Naive thymus-derived CD4-positive, alpha-beta T cell (primary cell): Measurements from ENCODE around the gene FILIP1L. TPM values are rescaled to one million over a fixed set of nuclear protein-coding genes. Genes with fewer than 3 reads are reported as not detected.

Experiments
- ATAC-seq: fragments of 150-1000 bp; cut with Tn5 transposase; 2 replicates; pipeline ENCODE4 v1.10.0; 2021; ENCODE audit warnings: mild to moderate bottlenecking, moderate library complexity
- CTCF ChIA-PET: fragments of 350-600 bp; sonication (Branson Sonifier 250); formaldehyde crosslinking; loops from one replicate; lab custom pipeline; 2021; ENCODE audit warnings: antibody characterized with exemption; lab: Charles Lee
- POLR2A ChIA-PET: fragments of 350-600 bp; sonication (Branson Sonifier 250); formaldehyde crosslinking; loops from one replicate; lab custom pipeline; 2021; ENCODE audit warnings: antibody characterized with exemption, inconsistent platforms; lab: Charles Lee
- DNase-seq, 9 donors: peaks; one replicate each; pipeline versions ENCODE4 v3.0.0 to v3.0.0-alpha.2; 2020 to 2022; ENCODE audit warnings: mixed read lengths in 1 of 9
- H3K27ac ChIP-seq: one replicate; pipeline ENCODE4 v1.7.0; 2013; ENCODE audit warnings: mild to moderate bottlenecking, low read depth, low read length, moderate library complexity
- H3K27me3 ChIP-seq, 2 donors: one replicate each; pipeline ENCODE4 v1.7.0; 2013; ENCODE audit warnings: low read length in 2 of 2, mild to moderate bottlenecking in 2 of 2, moderate library complexity in 2 of 2; ENCODE audit not compliant: control insufficient read depth in 2 of 2, insufficient read depth in 2 of 2
- H3K36me3 ChIP-seq, 3 experiments: 1 replicate in 2 of 3; 2 replicates in 1 of 3; pipeline ENCODE4 v1.7.0; 2013; ENCODE audit warnings: low read length in 3 of 3, mild to moderate bottlenecking in 3 of 3, moderate library complexity in 1 of 3; ENCODE audit not compliant: insufficient read depth in 3 of 3, control insufficient read depth in 2 of 3
- H3K4me1 ChIP-seq, 2 donors: one replicate each; pipeline ENCODE4 v1.7.0; 2013; ENCODE audit warnings: low read length in 2 of 2, mild to moderate bottlenecking in 2 of 2, moderate library complexity in 1 of 2; ENCODE audit not compliant: control insufficient read depth in 2 of 2, insufficient read depth in 2 of 2
- H3K4me3 ChIP-seq: 2 replicates; pipeline ENCODE4 v1.7.0; 2013; ENCODE audit warnings: mild to moderate bottlenecking, low read length
- H3K9me3 ChIP-seq, 3 experiments: 1 replicate in 2 of 3; 2 replicates in 1 of 3; pipeline ENCODE4 v1.7.0; 2013; ENCODE audit warnings: low read length in 3 of 3; ENCODE audit not compliant: control insufficient read depth in 2 of 3
- H3K27ac Mint-ChIP-seq, 9 donors: one replicate each; pipeline ENCODE4 v1.8.0; 2020 to 2022; ENCODE audit warnings: mixed read lengths in 9 of 9, mild to moderate bottlenecking in 8 of 9, moderate library complexity in 5 of 9, inconsistent platforms in 2 of 9
- H3K27me3 Mint-ChIP-seq, 5 donors: one replicate each; pipeline ENCODE4 v1.8.0; 2021 to 2022; ENCODE audit warnings: mixed read lengths in 5 of 5, mild to moderate bottlenecking in 1 of 5
- H3K36me3 Mint-ChIP-seq, 5 donors: one replicate each; pipeline ENCODE4 v1.8.0; 2020 to 2022; ENCODE audit warnings: mixed read lengths in 5 of 5, mild to moderate bottlenecking in 3 of 5, inconsistent platforms in 1 of 5
- H3K4me1 Mint-ChIP-seq, 7 donors: one replicate each; pipeline ENCODE4 v1.8.0; 2020 to 2022; ENCODE audit warnings: mixed read lengths in 7 of 7, mild to moderate bottlenecking in 3 of 7, inconsistent platforms in 1 of 7
- H3K4me3 Mint-ChIP-seq, 10 donors: one replicate each; pipeline ENCODE4 v1.8.0; 2020 to 2022; ENCODE audit warnings: mild to moderate bottlenecking in 10 of 10, mixed read lengths in 10 of 10, moderate library complexity in 6 of 10, inconsistent platforms in 2 of 10
- H3K9me3 Mint-ChIP-seq, 11 donors: one replicate each; pipeline ENCODE4 v1.8.0; 2020 to 2022; ENCODE audit warnings: mixed read lengths in 11 of 11, mild to moderate bottlenecking in 4 of 11, inconsistent platforms in 1 of 11, moderate library complexity in 1 of 11
- intact Hi-C, 2 donors: fragments of 100-400 bp; cut with micrococcal nuclease; formaldehyde crosslinking; loops; one replicate each; pipeline ENCODE4 v1.15.1; 2023
- polyA plus RNA-seq, 2 donors: library from polyadenylated mRNA; unstranded; fragments of 300-500 nt; fragmentation: Illumina TruSeq; gene quantifications; one replicate each; pipeline ENCODE4 v1.2.3, GENCODE V29; 2021
- total RNA-seq, 6 experiments: library from RNA in 5 of 6; stranded (reverse) in 5 of 6; gene quantifications; 1 replicate in 5 of 6; 2 replicates in 1 of 6; pipeline ENCODE4 v1.2.3 and lab custom pipeline; 2021 to 2026

The FILIP1L gene
- total and polyA plus RNA-seq, 7 experiments from 2014 or later = 0.13 to 6.7 (median 0.39) TPM; not detected in 2

DNA sequence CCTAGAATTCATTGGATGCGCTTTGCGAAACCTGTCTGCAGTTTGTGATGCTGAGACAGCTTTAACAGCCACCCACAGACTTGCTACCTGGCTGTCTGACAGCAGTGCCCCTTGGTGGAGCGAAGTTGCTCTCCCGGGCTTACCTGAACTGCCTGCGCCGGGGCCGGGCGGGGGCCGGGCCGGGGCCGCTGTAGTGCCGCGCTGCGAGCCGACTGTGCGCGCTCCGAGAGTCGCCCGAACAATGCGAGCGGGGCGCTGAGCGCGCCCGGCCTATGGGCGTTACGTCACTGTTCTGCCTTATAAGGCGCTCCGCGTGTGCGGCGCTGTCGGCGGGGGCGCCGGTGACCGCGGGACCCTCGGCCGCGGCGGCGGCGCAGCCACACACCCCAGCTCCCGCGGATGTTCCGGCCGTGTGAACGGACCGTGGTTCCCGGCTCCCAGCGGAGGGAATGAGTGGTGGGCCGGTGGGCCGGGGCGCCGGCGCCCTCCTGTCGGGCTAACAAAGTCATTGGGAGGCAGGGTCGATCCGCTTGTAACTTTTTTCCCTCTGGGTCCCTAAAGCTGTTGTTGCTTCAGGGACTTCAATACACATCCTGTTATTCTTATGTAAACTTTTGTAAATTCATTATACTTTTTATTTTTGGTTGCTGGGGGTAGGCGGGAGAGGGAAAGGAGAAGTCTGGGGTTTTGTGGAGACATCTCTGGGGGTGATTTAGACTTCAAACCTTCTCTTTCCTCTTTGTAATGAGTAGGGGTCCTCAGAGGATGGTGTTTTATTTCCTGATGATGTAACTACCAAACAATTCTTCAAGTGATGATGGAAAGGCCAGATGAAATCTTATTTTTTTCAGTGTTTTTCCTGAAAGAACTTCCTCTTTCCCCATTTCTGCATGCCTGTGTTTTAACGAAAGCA is 238.1 kb downstream of the FILIP1L start:
- H3K4me1 ChIP-seq = peaks cover 10 to 14% of the 10 kb centered on the region in 2 donors
- H3K27me3 ChIP-seq = peaks cover 0 to 6% of the 10 kb centered on the region in 2 donors
- peak overlapping the region in 8 of 9 donors; percentile 30 to 86 (median 60) for H3K27ac Mint-ChIP-seq
- intact Hi-C loops = loop anchor here (1.0 to 10.0 kb wide), 6 partner anchors 8 to 529 kb away; partner anchors contain the start of genes LNP1 (in 2 of the 2), TOMM70 (in 2 of the 2), CMSS1 (in 1 of the 2) and TBC1D23 (in 1 of the 2)
- DNase-seq (peak; percentile 60 to 74 (median 67)), ATAC-seq (peak; percentile 97)
- no peaks in the 10 kb centered on the region for H3K9me3 ChIP-seq
- H3K27me3 Mint-ChIP-seq = peaks cover 0 to 48% (median 0%) of the 10 kb centered on the region in 5 donors
- H3K9me3 Mint-ChIP-seq = no peaks in the 10 kb centered on the region
- H3K4me1 Mint-ChIP-seq = peaks cover 3 to 41% (median 17%) of the 10 kb centered on the region in 7 donors
- peak overlapping the region; percentile 76 to 87 (median 82) for H3K4me3 Mint-ChIP-seq
- H3K27ac ChIP-seq = peak overlapping the region; percentile 59
- no peaks in the 10 kb centered on the region for H3K36me3 ChIP-seq
- CTCF ChIA-PET = no interaction called here
- peak overlapping the region; percentile 56 for H3K4me3 ChIP-seq
- POLR2A ChIA-PET = no interaction called here
- peaks cover 0 to 1% (median 0%) of the 10 kb centered on the region in 5 donors for H3K36me3 Mint-ChIP-seq

DNA sequence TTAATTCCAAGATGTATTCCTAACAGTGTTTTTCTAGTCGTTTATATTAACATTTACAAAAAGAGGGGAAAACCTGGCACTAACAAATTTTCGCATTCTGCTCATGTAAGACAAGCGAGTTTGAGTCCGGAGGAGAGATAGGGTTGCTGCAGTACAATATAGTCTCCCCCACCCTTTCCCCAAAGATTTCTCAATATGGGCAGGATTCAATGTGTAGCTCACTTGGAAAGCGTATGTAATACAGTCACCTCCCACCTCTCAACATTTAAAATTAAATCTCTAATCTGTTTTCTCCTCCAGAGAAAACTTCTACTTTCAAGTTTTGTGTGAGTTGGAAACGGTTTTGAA is 238.7 kb downstream of the FILIP1L start:
- Mint-ChIP-seq H3K9me3 (no peaks in the 10 kb centered on the region), H3K36me3 (peaks cover 0 to 1% (median 0%) of the 10 kb centered on the region in 5 donors), H3K27ac (peak overlapping the region in 7 of 9 donors; percentile 3 to 88 (median 49)), H3K4me1 (peaks cover 3 to 41% (median 17%) of the 10 kb centered on the region in 7 donors), H3K27me3 (peaks cover 0 to 48% (median 0%) of the 10 kb centered on the region in 5 donors), H3K4me3 (peak overlapping the region; percentile 76 to 87 (median 82))
- Histone ChIP-seq H3K9me3 (no peaks in the 10 kb centered on the region), H3K27ac (peak overlapping the region; percentile 59), H3K27me3 (peaks cover 0 to 6% of the 10 kb centered on the region in 2 donors), H3K36me3 (no peaks in the 10 kb centered on the region), H3K4me1 (peaks cover 10 to 14% of the 10 kb centered on the region in 2 donors), H3K4me3 (peak overlapping the region; percentile 56)
- DNase-seq (no peak), ATAC-seq (peak; percentile 32)
- intact Hi-C loops = loop anchor here in 1 of 2 donors (10.0 kb wide), 1 partner anchor 529 kb away; the partner anchor contains the start of genes LNP1 and TOMM70
- POLR2A ChIA-PET = no interaction called here
- CTCF ChIA-PET = no interaction called here

- Mint-ChIP-seq H3K27ac (no peak overlapping the region), H3K9me3 (no peaks in the 10 kb centered on the region), H3K36me3 (peaks cover 0 to 6% (median 0%) of the 10 kb centered on the region in 5 donors), H3K4me1 (peaks cover 3 to 51% (median 17%) of the 10 kb centered on the region in 7 donors), H3K27me3 (peaks cover 0 to 47% (median 0%) of the 10 kb centered on the region in 5 donors), H3K4me3 (no peak overlapping the region)
- Histone ChIP-seq H3K36me3 (no peaks in the 10 kb centered on the region), H3K4me1 (peaks cover 10 to 14% of the 10 kb centered on the region in 2 donors), H3K9me3 (no peaks in the 10 kb centered on the region), H3K27ac (no peak overlapping the region), H3K4me3 (no peak overlapping the region), H3K27me3 (peaks cover 0 to 6% of the 10 kb centered on the region in 2 donors)
- ChIA-PET CTCF (no interaction called here), POLR2A (no interaction called here)
- no peak for ATAC-seq
- DNase-seq = no peak
- intact Hi-C loops = loop anchor here in 1 of 2 donors (10.0 kb wide), 1 partner anchor 530 kb away; the partner anchor contains the start of genes LNP1 and TOMM70
Observed at GRCh38 chr3:99874237-99875002, 239.9 kb downstream of the FILIP1L start.

DNA sequence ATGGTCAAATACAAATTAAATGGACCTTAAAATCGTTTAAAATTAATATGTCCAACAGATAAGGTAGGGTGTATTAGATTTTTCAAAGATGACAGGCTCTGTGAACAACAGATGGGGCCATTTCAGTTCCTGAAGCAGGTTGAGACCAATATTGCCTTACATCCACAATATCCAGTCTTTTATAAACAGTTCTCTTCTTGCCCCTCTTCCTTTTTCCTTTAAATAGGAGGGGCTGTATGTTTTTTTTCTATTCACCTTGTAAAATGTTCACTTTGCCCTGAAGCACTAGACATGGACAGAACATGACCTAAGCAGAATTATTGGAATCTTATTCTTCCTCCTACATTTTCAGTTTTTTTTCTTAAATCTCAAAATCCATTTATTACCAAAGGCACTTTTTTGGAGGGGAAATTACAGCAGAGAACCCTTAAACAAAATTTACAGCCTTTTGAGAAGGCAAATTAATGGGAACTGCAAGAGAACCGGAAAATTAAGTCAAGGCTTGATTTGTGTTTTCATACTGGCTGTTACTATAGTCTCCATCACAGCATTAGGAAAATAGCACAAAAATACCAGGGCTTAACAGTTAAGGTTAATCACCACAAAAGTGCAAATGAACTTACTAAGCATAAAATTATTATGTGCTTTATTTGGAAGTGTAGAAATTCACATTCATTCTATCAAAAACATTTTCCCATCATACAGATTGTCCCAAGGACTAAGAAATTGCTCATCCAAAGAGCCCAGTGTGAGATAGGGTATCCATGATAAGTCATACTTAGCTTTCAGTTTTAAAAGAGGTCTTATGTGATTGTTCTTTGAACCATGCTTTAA is 240.8 kb downstream of the FILIP1L start:
- H3K4me1 ChIP-seq = peaks cover 10 to 14% of the 10 kb centered on the region in 2 donors
- Mint-ChIP-seq H3K27me3 (peaks cover 0 to 41% (median 0%) of the 10 kb centered on the region in 5 donors), H3K4me1 (peaks cover 5 to 59% (median 17%) of the 10 kb centered on the region in 7 donors), H3K27ac (peak overlapping the region in 1 of 9 donors; percentile 2), H3K4me3 (peak overlapping the region in 1 of 10 donors; percentile 3), H3K9me3 (no peaks in the 10 kb centered on the region), H3K36me3 (peaks cover 0 to 7% (median 3%) of the 10 kb centered on the region in 5 donors)
- peaks cover 0 to 6% of the 10 kb centered on the region in 2 donors for H3K27me3 ChIP-seq
- intact Hi-C loops = loop anchor here in 1 of 2 donors (10.0 kb wide), 1 partner anchor 531 kb away; the partner anchor contains the start of genes LNP1 and TOMM70
- ChIA-PET CTCF (no interaction called here), POLR2A (no interaction called here)
- H3K36me3 ChIP-seq = no peaks in the 10 kb centered on the region
- DNase-seq (no peak), ATAC-seq (no peak)
- no peak overlapping the region for H3K4me3 ChIP-seq
- H3K27ac ChIP-seq = no peak overlapping the region
- H3K9me3 ChIP-seq = no peaks in the 10 kb centered on the region

GRCh38 chr3:99872923-99873254 is 241.4 kb downstream of the FILIP1L start:
- Histone ChIP-seq H3K9me3 (no peaks in the 10 kb centered on the region), H3K36me3 (no peaks in the 10 kb centered on the region), H3K4me3 (no peak overlapping the region), H3K27ac (no peak overlapping the region), H3K4me1 (peaks cover 10 to 14% of the 10 kb centered on the region in 2 donors), H3K27me3 (peaks cover 0 to 6% of the 10 kb centered on the region in 2 donors)
- ATAC-seq (no peak), DNase-seq (peak in 1 of 9 donors; percentile 29)
- POLR2A ChIA-PET = no interaction called here
- peaks cover 0 to 36% (median 0%) of the 10 kb centered on the region in 5 donors for H3K27me3 Mint-ChIP-seq
- H3K36me3 Mint-ChIP-seq = peaks cover 0 to 7% (median 3%) of the 10 kb centered on the region in 5 donors
- peaks cover 6 to 65% (median 20%) of the 10 kb centered on the region in 7 donors for H3K4me1 Mint-ChIP-seq
- CTCF ChIA-PET = interaction anchor here (0.6 kb wide), 1 partner anchor 13 kb away, joined by 3 read pairs; no protein-coding TSS in a partner anchor
- H3K4me3 Mint-ChIP-seq = no peak overlapping the region
- intact Hi-C loops = loop anchor here in 1 of 2 donors (10.0 kb wide), 1 partner anchor 532 kb away; the partner anchor contains the start of genes LNP1 and TOMM70
- no peaks in the 10 kb centered on the region for H3K9me3 Mint-ChIP-seq
- H3K27ac Mint-ChIP-seq = peak overlapping the region in 1 of 9 donors; percentile 36
